HG02678 (cell line): ENCODE measurements around the gene SULT1C4.

Source experiments
- ATAC-seq: cut with Tn5 transposase; IDR thresholded peaks from one replicate; pipeline ENCODE4 v1.9.1; 2021; ENCODE audit warnings: mild to moderate bottlenecking, moderate library complexity; ENCODE audit not compliant: unreplicated experiment

Gene SULT1C4

GRCh38 chr2:108369153-108369552 lies 8.6 kb upstream of the SULT1C4 start:
- no peak for ATAC-seq

GRCh38 chr2:108370080-108370479 lies 7.7 kb upstream of the SULT1C4 start:
- no peak for ATAC-seq

- no peak for ATAC-seq
Measured at GRCh38 chr2:108376774-108377173, 980 bp upstream of the SULT1C4 start.

- no peak for ATAC-seq
Measured at GRCh38 chr2:108377401-108377800, 353 bp upstream of the SULT1C4 start.

- no peak for ATAC-seq
Measured at GRCh38 chr2:108378851-108379250, 1.1 kb downstream of the SULT1C4 start.

GRCh38 chr2:108382196-108382595 lies 4.4 kb downstream of the SULT1C4 start:
- no peak for ATAC-seq

- ATAC-seq: no peak
Measured at GRCh38 chr2:108383146-108383830, 5.5 kb downstream of the SULT1C4 start.

- ATAC-seq: no peak
Measured at GRCh38 chr2:108384662-108385393, 7.1 kb downstream of the SULT1C4 start.

GRCh38 chr2:108385411-108386071 lies 7.8 kb downstream of the SULT1C4 start:
- ATAC-seq: peak; percentile 74

GRCh38 chr2:108388045-108388444 lies 10.3 kb downstream of the SULT1C4 start:
- ATAC-seq: no peak

GRCh38 chr2:108390340-108390739 lies 12.6 kb downstream of the SULT1C4 start:
- no peak for ATAC-seq

GRCh38 chr2:108392029-108392428 lies 14.3 kb downstream of the SULT1C4 start:
- no peak for ATAC-seq

- ATAC-seq: no peak
Measured at GRCh38 chr2:108393197-108393596, 15.4 kb downstream of the SULT1C4 start.

- ATAC-seq: no peak
Measured at GRCh38 chr2:108395155-108395554, 17.4 kb downstream of the SULT1C4 start.

- no peak for ATAC-seq
Measured at GRCh38 chr2:108396845-108397244, 19.1 kb downstream of the SULT1C4 start.

GRCh38 chr2:108399479-108399878 lies 21.7 kb downstream of the SULT1C4 start:
- no peak for ATAC-seq

- ATAC-seq: no peak
Measured at GRCh38 chr2:108401800-108402199, 24.0 kb downstream of the SULT1C4 start.

GRCh38 chr2:108403494-108403893 lies 25.7 kb downstream of the SULT1C4 start:
- no peak for ATAC-seq

- ATAC-seq: no peak
Measured at GRCh38 chr2:108404784-108405397, 27.1 kb downstream of the SULT1C4 start.

GRCh38 chr2:108407864-108408729 lies 30.3 kb downstream of the SULT1C4 start:
- no peak for ATAC-seq

- ATAC-seq: no peak
Measured at GRCh38 chr2:108409768-108410167, 32.0 kb downstream of the SULT1C4 start.
